ENCODE data around the gene BDH1.

DNA sequence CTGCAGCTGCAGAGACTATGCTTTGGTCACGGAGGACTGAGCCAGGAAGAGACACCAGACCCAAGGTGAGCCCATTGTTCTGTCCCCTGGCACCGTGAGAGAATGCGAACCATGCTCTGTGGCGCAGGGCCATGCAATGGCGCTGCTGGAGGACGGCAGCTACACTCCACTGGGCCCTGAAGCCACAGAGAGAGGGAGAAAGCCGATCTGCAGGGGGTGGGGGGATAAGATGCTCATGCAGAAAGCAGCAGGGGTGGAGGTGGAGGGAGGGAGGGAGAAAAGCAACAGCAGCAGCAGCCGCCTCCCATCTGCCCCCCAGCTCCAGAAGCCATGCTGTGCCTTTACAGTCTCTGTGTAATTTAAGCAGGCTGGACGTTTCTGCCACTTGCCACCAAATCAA, 5.3 kb downstream of the BDH1 start:
- TF ChIP-seq, protein P1, sequence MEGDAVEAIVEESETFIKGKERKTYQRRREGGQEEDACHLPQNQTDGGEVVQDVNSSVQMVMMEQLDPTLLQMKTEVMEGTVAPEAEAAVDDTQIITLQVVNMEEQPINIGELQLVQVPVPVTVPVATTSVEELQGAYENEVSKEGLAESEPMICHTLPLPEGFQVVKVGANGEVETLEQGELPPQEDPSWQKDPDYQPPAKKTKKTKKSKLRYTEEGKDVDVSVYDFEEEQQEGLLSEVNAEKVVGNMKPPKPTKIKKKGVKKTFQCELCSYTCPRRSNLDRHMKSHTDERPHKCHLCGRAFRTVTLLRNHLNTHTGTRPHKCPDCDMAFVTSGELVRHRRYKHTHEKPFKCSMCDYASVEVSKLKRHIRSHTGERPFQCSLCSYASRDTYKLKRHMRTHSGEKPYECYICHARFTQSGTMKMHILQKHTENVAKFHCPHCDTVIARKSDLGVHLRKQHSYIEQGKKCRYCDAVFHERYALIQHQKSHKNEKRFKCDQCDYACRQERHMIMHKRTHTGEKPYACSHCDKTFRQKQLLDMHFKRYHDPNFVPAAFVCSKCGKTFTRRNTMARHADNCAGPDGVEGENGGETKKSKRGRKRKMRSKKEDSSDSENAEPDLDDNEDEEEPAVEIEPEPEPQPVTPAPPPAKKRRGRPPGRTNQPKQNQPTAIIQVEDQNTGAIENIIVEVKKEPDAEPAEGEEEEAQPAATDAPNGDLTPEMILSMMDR (IDR thresholded peaks at IDR 0.05; ENCODE audit: low read depth, low read length), result no peak
- TF ChIP-seq POLR2A (IDR thresholded peaks at IDR 0.05; ENCODE audit: extremely low read depth, insufficient read length), result no peak
